HepG2 (cell line): ENCODE results near the gene ANKRD11. TPM values are rescaled to one million over a fixed set of nuclear protein-coding genes. Genes with fewer than 3 reads are reported as not detected.

Experiments used
- ATAC-seq: fragments of 200-7000 bp; cut with Tn5 transposase; 3 replicates; pipeline ENCODE4 v1.9.1; 2020; ENCODE audit warnings: mild to moderate bottlenecking, moderate library complexity
- BruUV-seq: library from RNA; stranded (reverse); fragments of 400-500 nt; replicated peaks from 2 replicates; lab custom pipeline; 2021; lab: Mats Ljungman, UMichigan
- CTCF ChIA-PET: fragments of 300-600 bp; formaldehyde crosslinking; extraction: SDS; loops from one replicate; lab custom pipeline; 2021; ENCODE audit warnings: low total read pairs, inconsistent platforms, low intra/inter-chr PET ratio; lab: Yijun Ruan, JAX
- POLR2A ChIA-PET: fragments of 350-600 bp; sonication (Branson Sonifier 250); formaldehyde crosslinking; loops from one replicate; lab custom pipeline; 2020; ENCODE audit warnings: antibody characterized with exemption, inconsistent platforms; lab: Yijun Ruan, JAX
- DNase-seq: peaks from one replicate; pipeline ENCODE4 v3.0.0-alpha.2; 2015; ENCODE audit warnings: low spot score
- FAIRE-seq: peaks from 3 replicates; lab custom pipeline; 2011; peaks lifted over from hg19 to GRCh38; lab: Jason Lieb, UNC
- H2AFZ ChIP-seq: one replicate; pipeline ENCODE4 v1.6.1; 2011; ENCODE audit warnings: low read length, inconsistent platforms
- H3K27ac ChIP-seq: fragments of 300-600 bp; 3 replicates; pipeline ENCODE4 v1.8.0; 2011; ENCODE audit warnings: mixed run types, mild to moderate bottlenecking, mixed read lengths, low read length, inconsistent platforms; ENCODE audit not compliant: insufficient read depth; ENCODE audit errors: extremely low read length
- H3K27me3 ChIP-seq, 2 experiments: fragments of 200-600 bp in 1 of 2; 2 replicates in 1 of 2; 3 replicates in 1 of 2; pipeline versions ENCODE4 v1.6.0 to v1.8.0; 2011; ENCODE audit warnings: low read length in 2 of 2, mild to moderate bottlenecking in 2 of 2, moderate library complexity in 2 of 2, inconsistent platforms in 1 of 2; ENCODE audit not compliant: insufficient read depth in 2 of 2, control insufficient read depth in 1 of 2
- H3K36me3 ChIP-seq, 2 experiments: fragments of 200-600 bp in 1 of 2; replicated peaks in 1 of 2; 2 replicates in 1 of 2; 3 replicates in 1 of 2; pipeline versions ENCODE4 v1.5.1 to v1.8.0; 2011; ENCODE audit warnings: low read length in 2 of 2, inconsistent platforms in 1 of 2; ENCODE audit not compliant: insufficient read depth in 2 of 2, control insufficient read depth in 1 of 2
- H3K4me1 ChIP-seq: 2 replicates; pipeline ENCODE4 v1.5.1; 2012; ENCODE audit warnings: low read length, inconsistent platforms; ENCODE audit not compliant: insufficient read depth
- H3K4me2 ChIP-seq: 2 replicates; pipeline ENCODE4 v1.6.0; 2011; ENCODE audit warnings: low read depth, low read length, inconsistent platforms
- H3K4me3 ChIP-seq, 3 experiments: fragments of 200-600 bp in 1 of 3; sonication (generic), shearing (Covaris generic) in 1 of 3; replicated peaks in 1 of 3; 2 replicates each; pipeline ENCODE4 v1.5.1; 2011 to 2016; ENCODE audit warnings: low read length in 3 of 3, inconsistent platforms in 2 of 3, low read depth in 2 of 3, mild to moderate bottlenecking in 2 of 3, control low read depth in 1 of 3, mixed read lengths in 1 of 3; ENCODE audit not compliant: insufficient read depth in 1 of 3
- H3K79me2 ChIP-seq: one replicate; pipeline ENCODE4 v1.6.1; 2011; ENCODE audit warnings: low read length, inconsistent platforms; ENCODE audit not compliant: insufficient read depth
- H3K9ac ChIP-seq: 2 replicates; pipeline ENCODE4 v1.6.0; 2011; ENCODE audit warnings: mild to moderate bottlenecking, low read depth, low read length, inconsistent platforms; ENCODE audit not compliant: insufficient read depth
- H3K9me3 ChIP-seq: 2 replicates; pipeline ENCODE4 v1.5.1; 2012; ENCODE audit warnings: mild to moderate bottlenecking, low read length
- H4K20me1 ChIP-seq: 2 replicates; pipeline ENCODE4 v1.6.0; 2011; ENCODE audit warnings: inconsistent platforms, mild to moderate bottlenecking, low read length, moderate library complexity; ENCODE audit not compliant: insufficient read depth
- AHR ChIP-seq: IDR thresholded peaks from 2 replicates; pipeline ENCODE4 v1.6.1; 2018; ENCODE audit warnings: missing genetic modification reagents, missing compliant biosample characterization
- BRD4 ChIP-seq: sonication (generic); formaldehyde crosslinking; IDR thresholded peaks from 2 replicates; pipeline ENCODE4 v1.4.0; 2020; ENCODE audit warnings: missing genetic modification reagents
- EP300 ChIP-seq, 3 experiments: sonication (generic) in 1 of 3; formaldehyde crosslinking in 1 of 3; IDR thresholded peaks; 2 replicates each; pipeline versions ENCODE4 v1.5.1 to v1.6.1; 2011 to 2020; ENCODE audit warnings: low read depth in 2 of 3, low read length in 2 of 3, borderline replicate concordance in 1 of 3, improper control_type of control experiment in 1 of 3, mild to moderate bottlenecking in 1 of 3, missing genetic modification reagents in 1 of 3, moderate library complexity in 1 of 3
- HNRNPK ChIP-seq: fragments of 200-400 bp; formaldehyde crosslinking; IDR thresholded peaks from 2 replicates; pipeline ENCODE4 v1.6.1; 2018; ENCODE audit warnings: low read length, low read depth, moderate library complexity, mild to moderate bottlenecking; ENCODE audit not compliant: poor library complexity, severe bottlenecking
- HNRNPLL ChIP-seq: fragments of 200-400 bp; formaldehyde crosslinking; IDR thresholded peaks from 2 replicates; pipeline ENCODE4 v1.6.1; 2017; ENCODE audit warnings: mild to moderate bottlenecking, low read depth, low read length; ENCODE audit not compliant: poor library complexity, severe bottlenecking
- KDM5A ChIP-seq: fragments of 200-600 bp; sonication (generic); IDR thresholded peaks from 2 replicates; pipeline ENCODE4 v1.7.0; 2018; ENCODE audit warnings: antibody characterized with exemption, mild to moderate bottlenecking, low read length, borderline replicate concordance
- NR3C1 ChIP-seq: sonication (generic); formaldehyde crosslinking; IDR thresholded peaks from 2 replicates; pipeline ENCODE4 v1.4.0; 2020; ENCODE audit warnings: missing genetic modification reagents
- SAP130 ChIP-seq: IDR thresholded peaks from 2 replicates; pipeline ENCODE4 v1.6.1; 2016; ENCODE audit warnings: low read depth
- ZBTB10 ChIP-seq: sonication (generic); formaldehyde crosslinking; IDR thresholded peaks from 2 replicates; pipeline ENCODE4 v1.4.0; 2020; ENCODE audit warnings: missing genetic modification reagents, borderline replicate concordance
- ZFP36L1 ChIP-seq: sonication (generic); formaldehyde crosslinking; IDR thresholded peaks from 2 replicates; pipeline ENCODE4 v1.8.0; 2022; ENCODE audit warnings: mild to moderate bottlenecking, missing genetic modification reagents, moderate library complexity
- ZNF432 ChIP-seq: sonication (generic); formaldehyde crosslinking; IDR thresholded peaks from 2 replicates; pipeline ENCODE4 v1.5.0; 2020; ENCODE audit warnings: missing genetic modification reagents, mild to moderate bottlenecking, borderline replicate concordance
- ZSCAN29 ChIP-seq: sonication (generic); formaldehyde crosslinking; conservative IDR thresholded peaks from 2 replicates; pipeline ENCODE4 v1.4.0; 2020; ENCODE audit warnings: mild to moderate bottlenecking, missing genetic modification reagents
- ZSCAN9 ChIP-seq: IDR thresholded peaks from 2 replicates; pipeline ENCODE4 v1.6.1; 2016; ENCODE audit warnings: borderline replicate concordance
- WGBS: methylation state at CpG from one replicate; pipeline ENCODE4 v1.1.6; 2017; ENCODE audit warnings: low lambda C conversion rate; 5-methylcytosine and 5-hydroxymethylcytosine counted together
- in situ Hi-C: cut with HindIII; loops from 2 replicates; pipeline ENCODE4 v1.10.0; 2017; ENCODE audit warnings: low pct_unique_long_range_greater_than_20kb; ENCODE audit not compliant: extremely low pct_ligation_motif_present
- intact Hi-C: fragments of 100-400 bp; cut with micrococcal nuclease; formaldehyde crosslinking; loops from one replicate; pipeline ENCODE4 v1.10.0; 2022; ENCODE audit not compliant: unreplicated experiment
- polyA plus RNA-seq, 8 experiments: library from polyadenylated mRNA; depleted of rRNA in 3 of 8; stranded (reverse) in 7 of 8; unstranded in 1 of 8; fragments of >200 nt; fragmentation: Illumina TruSeq in 4 of 8; extraction: Trizol in 4 of 8; gene quantifications; 2 replicates each; pipeline versions ENCODE4 v1.2.1 to v1.2.3, GENCODE V29; 2011 to 2016; ENCODE audit warnings: low read depth in 4 of 8, missing spikeins in 1 of 8, mixed read lengths in 1 of 8; ENCODE audit not compliant: insufficient read depth in 1 of 8
- total RNA-seq, 5 experiments: library from RNA; depleted of rRNA; stranded (reverse); fragments of >200 nt; fragmentation: Illumina TruSeq; extraction: Trizol; gene quantifications; 2 replicates each; pipeline ENCODE4 v1.2.3, GENCODE V29; 2016; ENCODE audit warnings: low read depth in 1 of 5
- TF ChIP-seq, protein P1 (sequence below): sonication (generic); formaldehyde crosslinking; IDR thresholded peaks from 2 replicates; pipeline ENCODE4 v1.5.0; 2020; ENCODE audit warnings: mild to moderate bottlenecking, missing genetic modification reagents, moderate library complexity
- TF ChIP-seq, protein P2 (sequence below): IDR thresholded peaks from 2 replicates; pipeline ENCODE4 v1.6.1; 2018; ENCODE audit warnings: missing genetic modification reagents

ANKRD11 gene
- total and polyA plus RNA-seq, 2 of the 13 experiments (the other 11 are each of a cell fraction or from before 2014, with no cell fraction given), result 21.4 to 38.4 TPM

GRCh38 chr16:89489898-89490438 is 393 bp downstream of the ANKRD11 start (continued):
- TF ChIP-seq BRD4 (CRISPR knock-in tag) (0 out of 2 replicates have a peak, but pooled peaks have one; percentile 14), ZSCAN29 (CRISPR knock-in tag) (no peak), ZSCAN9 (no peak)

GRCh38 chr16:89489040-89489897 is 1.1 kb downstream of the ANKRD11 start:
- Histone ChIP-seq H3K27me3 (no peaks in the 10 kb centered on the region; a peak in 1 of 5 replicates), H3K4me1 (peaks cover 59% of the 10 kb centered on the region), H3K9ac (peak overlapping the region; percentile 70), H3K4me2 (peak overlapping the region; percentile 75), H3K4me3 (peak overlapping the region; percentile 60 to 83 (median 80)), H3K9me3 (no peaks in the 10 kb centered on the region), H2AFZ (no peak overlapping the region), H3K79me2 (peaks cover 64% of the 10 kb centered on the region), H4K20me1 (peaks cover 48% of the 10 kb centered on the region), H3K36me3 (peaks cover 0 to 3% of the 10 kb centered on the region in 2 experiments; a peak in 3 of 5 replicates), H3K27ac (peak overlapping the region; percentile 74)
- ATAC-seq (peak; percentile 2), DNase-seq (peak; percentile 89), FAIRE-seq (peak; percentile 60)
- under 1% methylated on average over 46 of the region's 71 CpGs for WGBS
- ChIA-PET CTCF (no interaction called here), POLR2A (interaction anchor here (0.6 to 2.0 kb wide), 15 partner anchors 11 to 242 kb away, joined by 3 to 23 read pairs (median 4); partner anchors contain the start of gene SPG7)
- intact Hi-C loops (loop anchor here (5.0 kb wide), 1 partner anchor 47 kb away; no protein-coding TSS in a partner anchor), in situ Hi-C loops (no loop called here)
- no TSS peak for BruUV-seq
- TF ChIP-seq HNRNPLL (no peak), ZBTB10 (CRISPR knock-in tag) (peak; percentile 90), NR3C1 (no peak), SAP130 (peak; percentile 83), ZFP36L1 (CRISPR knock-in tag) (no peak), EP300 (IDR thresholded peaks at IDR 0.05; ENCODE audit: low read depth in 2 of 2, low read length in 2 of 2) (no peak), EP300 (CRISPR knock-in tag; IDR thresholded peaks at IDR 0.05; ENCODE audit: borderline replicate concordance) (no peak), KDM5A (peak; percentile 44; the same call in 1 of the 2 replicates), AHR (CRISPR knock-in tag) (no peak), ZNF432 (CRISPR knock-in tag) (no peak), HNRNPK (peak; percentile 93)
- TF ChIP-seq, protein P1, sequence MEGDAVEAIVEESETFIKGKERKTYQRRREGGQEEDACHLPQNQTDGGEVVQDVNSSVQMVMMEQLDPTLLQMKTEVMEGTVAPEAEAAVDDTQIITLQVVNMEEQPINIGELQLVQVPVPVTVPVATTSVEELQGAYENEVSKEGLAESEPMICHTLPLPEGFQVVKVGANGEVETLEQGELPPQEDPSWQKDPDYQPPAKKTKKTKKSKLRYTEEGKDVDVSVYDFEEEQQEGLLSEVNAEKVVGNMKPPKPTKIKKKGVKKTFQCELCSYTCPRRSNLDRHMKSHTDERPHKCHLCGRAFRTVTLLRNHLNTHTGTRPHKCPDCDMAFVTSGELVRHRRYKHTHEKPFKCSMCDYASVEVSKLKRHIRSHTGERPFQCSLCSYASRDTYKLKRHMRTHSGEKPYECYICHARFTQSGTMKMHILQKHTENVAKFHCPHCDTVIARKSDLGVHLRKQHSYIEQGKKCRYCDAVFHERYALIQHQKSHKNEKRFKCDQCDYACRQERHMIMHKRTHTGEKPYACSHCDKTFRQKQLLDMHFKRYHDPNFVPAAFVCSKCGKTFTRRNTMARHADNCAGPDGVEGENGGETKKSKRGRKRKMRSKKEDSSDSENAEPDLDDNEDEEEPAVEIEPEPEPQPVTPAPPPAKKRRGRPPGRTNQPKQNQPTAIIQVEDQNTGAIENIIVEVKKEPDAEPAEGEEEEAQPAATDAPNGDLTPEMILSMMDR (CRISPR knock-in tag), result peak; percentile 42; the same call in 1 of the 2 replicates
- TF ChIP-seq, protein P2, sequence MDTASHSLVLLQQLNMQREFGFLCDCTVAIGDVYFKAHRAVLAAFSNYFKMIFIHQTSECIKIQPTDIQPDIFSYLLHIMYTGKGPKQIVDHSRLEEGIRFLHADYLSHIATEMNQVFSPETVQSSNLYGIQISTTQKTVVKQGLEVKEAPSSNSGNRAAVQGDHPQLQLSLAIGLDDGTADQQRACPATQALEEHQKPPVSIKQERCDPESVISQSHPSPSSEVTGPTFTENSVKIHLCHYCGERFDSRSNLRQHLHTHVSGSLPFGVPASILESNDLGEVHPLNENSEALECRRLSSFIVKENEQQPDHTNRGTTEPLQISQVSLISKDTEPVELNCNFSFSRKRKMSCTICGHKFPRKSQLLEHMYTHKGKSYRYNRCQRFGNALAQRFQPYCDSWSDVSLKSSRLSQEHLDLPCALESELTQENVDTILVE (CRISPR knock-in tag), result peak; percentile 59; the same call in 1 of the 2 replicates
